NCI-H526 treated with DMSO at 0.1 percent for 48 hours (cell line): ENCODE data around the gene TECTA.

Experiments
- DNase-seq: peaks from one replicate; lab custom pipeline; 2025; lab: John Stamatoyannopoulos, UW

TECTA gene

GRCh38 chr11:121188776-121189175, 87.7 kb downstream of the TECTA start:
- no peak for DNase-seq

- DNase-seq = no peak
Observed at GRCh38 chr11:121191818-121192217, 90.8 kb downstream of the TECTA start.

DNA sequence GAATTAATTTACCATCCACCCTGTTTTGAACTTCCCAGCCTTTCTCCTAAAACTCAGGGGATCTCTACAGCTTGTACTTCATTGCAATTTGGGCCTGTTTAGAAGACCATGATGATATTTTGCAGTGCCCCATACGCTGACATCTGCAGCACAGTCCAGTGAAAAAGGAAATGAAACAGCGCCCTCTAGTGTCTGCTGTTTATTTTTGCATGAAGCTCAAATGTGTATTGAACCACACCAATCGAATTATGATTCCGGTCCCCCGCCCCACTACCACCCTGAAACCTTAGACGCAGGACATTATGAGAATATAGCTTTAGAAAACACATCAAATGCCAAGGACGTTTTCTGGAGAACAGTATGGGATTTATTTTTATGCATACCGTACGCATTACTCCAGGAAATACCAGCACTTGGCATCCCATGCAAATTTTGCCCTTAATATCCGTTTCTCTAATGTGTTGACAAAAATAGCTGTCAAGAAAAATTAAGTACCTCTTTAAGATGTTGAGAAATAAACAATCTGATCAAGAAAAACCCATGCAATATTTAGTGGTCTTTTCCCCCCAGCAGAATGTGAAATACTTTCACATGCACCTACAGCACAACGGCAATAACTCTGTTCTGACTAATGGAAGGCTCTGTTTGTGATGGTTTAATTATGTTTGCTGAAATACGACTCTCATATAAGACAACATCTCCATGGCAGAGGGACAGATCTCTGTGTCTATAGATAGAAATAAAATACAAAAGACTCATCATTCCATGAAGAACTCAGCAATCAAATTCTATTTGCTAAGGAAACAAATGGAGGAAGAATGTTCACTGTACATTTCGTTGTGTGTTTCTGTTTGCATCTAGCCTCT, 93.9 kb downstream of the TECTA start:
- DNase-seq = peak; percentile 92

GRCh38 chr11:121198491-121198890, 97.4 kb downstream of the TECTA start:
- no peak for DNase-seq

GRCh38 chr11:121199516-121199915, 98.5 kb downstream of the TECTA start:
- no peak for DNase-seq

DNA sequence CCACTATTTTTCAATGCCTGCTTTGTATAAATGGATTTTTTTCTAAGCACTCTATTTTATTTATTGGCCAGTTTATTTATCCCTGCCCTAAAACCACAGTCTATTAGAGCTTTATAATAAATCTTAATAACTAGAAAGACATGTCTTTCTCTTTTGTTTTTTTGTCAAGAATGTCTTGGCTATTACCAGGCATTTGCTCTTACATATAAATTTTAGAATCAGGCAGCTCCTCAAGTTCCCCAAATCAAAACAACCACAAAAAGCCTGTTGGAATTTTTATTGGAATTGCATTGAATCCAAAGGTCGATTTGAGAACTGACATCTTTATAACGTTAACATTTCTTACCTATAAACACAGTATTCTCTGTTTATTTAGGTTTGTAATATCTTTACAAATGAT, 105.8 kb downstream of the TECTA start:
- DNase-seq = peak; percentile 82

- DNase-seq = peak; percentile 99
Observed at GRCh38 chr11:121207485-121208115, 106.6 kb downstream of the TECTA start.

DNA sequence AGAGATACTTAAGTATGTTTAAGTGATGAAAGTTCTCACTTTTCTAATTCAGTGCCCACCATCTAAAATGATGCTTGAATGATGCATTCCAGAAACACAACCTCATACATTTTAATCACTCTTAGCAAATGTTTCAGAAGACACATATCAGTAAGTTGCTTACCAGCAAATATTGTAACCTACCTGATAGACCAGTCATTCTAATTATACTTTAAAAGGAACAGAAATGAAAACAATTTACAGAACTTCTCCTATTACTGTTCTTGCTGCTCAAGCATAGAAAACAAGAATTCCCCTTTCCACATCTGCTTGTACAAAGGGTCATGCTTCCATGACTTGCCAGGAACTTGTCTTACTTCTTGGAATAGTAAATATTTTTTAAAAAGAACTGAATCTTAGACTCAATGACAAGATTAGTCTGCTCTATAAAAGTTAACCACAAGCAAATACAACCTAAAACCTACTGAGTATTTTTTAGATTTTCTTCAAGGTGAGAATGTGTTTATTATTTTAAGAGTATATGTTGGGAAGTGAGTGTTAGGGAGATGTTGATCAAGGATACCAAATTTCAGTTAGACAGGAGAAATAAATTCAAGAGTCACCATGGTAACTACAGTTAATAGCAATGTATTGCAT, 109.5 kb downstream of the TECTA start:
- DNase-seq = peak; percentile 67

DNA sequence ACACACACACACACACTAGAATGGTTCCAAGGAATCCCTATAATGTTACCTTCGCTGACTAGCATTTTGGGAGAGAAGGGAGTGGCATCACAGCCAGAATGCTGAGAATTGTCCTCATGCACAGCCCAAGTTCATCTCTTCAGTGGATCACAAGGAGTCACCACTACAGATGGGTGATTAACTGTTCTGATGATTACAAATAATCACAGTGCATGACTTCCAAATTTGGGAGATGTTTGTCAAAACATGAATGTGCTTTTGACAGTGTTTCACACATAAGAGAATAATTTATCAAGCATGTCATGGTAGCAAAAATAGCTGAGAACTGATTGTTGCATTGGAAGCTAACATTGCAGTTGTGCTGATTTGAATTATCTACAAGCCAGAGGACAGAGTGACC, 110.6 kb downstream of the TECTA start:
- DNase-seq = no peak

DNA sequence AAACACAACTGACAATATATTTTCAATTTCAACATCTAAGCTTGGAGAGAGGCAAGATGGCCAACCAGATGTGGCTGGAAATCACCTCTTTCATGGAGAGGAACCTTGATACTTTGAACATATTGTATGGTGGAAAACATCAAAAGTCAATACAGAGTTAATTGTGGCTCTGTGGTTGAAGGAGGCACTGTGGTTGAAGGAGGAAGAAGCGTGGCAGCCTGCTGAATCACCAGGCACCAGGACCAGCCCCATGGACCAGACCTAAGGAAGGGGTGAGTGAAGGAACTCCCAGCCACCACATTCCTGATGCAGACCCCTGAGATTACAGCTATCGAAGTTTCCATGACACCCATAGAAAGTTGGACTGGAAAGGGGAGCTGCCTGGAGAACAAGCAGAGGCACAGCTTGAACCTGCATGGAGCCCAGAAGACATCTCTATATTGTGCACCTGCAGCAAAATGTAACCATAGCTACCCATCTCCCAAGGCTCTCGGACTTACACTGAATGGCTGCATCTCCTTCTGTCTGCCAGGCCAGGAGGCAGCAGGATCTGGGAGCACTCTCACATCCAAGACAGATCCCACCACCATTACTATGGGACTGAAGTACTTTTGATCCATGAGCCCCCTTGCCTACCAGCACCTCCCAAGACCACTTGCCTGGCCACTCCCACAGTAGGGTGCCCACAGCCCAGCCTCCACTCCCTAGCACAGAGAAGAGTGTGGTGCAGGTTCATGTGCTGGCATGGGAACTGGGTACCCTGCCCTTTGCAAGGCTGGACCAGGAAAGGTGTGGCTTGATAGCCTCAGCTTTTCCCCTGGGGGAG, 111.7 kb downstream of the TECTA start:
- no peak for DNase-seq

DNA sequence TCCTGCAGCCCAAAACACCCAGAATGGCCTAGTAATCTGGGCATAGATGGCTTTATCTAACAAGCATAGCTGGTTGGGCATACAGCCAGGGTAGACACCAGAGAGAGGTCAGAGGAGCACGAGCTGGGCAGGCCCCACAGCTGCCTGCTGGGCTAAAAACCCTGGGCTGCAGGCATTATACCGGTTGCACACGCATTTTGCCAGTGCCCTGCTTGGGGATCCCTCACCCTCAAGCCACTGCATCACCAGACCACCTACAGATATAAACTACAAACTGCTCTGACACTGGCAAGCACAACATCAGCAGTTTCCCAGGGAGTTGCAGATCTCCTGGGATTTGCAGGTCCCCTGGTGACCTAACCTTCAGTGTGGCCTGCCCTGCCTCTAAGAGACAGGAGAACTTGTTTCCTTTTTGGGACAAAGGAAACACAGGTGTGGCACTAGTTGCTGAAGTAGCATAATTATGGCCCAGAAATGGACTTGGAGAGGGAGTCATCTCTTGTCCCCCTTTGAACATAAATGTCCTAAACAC, 112.4 kb downstream of the TECTA start:
- DNase-seq = no peak

- DNase-seq = no peak
Observed at GRCh38 chr11:121214861-121215260, 113.8 kb downstream of the TECTA start.

DNA sequence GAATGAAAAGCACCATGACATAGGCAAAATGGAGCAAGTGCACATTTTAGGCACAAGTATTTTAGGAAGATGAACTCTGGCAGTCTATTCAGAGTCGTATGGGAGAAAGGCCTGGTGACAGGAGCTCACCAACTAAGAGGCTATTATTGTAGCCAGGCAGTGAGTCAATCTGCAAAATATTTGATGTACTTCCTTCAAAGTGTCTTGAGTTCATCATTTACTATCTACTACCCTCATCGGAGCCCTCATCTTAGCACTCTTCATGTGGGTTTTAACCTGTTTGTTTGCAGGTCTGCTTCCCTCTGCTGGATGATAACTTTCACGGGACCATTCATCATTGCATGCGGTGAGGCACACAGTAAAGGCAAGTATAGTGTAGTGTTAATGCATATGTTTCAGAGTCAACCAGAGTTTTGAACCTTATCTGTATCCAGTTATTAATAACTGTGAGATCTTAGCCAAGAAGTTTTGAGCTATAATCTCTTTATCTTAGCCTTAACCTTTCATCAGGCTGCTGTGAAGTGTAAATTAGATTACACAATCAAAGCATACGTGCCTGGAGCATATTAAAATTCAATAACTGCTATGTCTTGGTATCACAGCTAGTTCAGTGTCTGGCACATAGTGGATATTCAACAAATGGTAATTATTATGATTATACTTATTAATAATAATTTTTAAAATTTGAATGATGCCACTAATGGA, 120.6 kb downstream of the TECTA start:
- no peak for DNase-seq

- DNase-seq = no peak
Observed at GRCh38 chr11:121223161-121223560, 122.1 kb downstream of the TECTA start.

- DNase-seq = no peak
Observed at GRCh38 chr11:121225382-121225781, 124.3 kb downstream of the TECTA start.

DNA sequence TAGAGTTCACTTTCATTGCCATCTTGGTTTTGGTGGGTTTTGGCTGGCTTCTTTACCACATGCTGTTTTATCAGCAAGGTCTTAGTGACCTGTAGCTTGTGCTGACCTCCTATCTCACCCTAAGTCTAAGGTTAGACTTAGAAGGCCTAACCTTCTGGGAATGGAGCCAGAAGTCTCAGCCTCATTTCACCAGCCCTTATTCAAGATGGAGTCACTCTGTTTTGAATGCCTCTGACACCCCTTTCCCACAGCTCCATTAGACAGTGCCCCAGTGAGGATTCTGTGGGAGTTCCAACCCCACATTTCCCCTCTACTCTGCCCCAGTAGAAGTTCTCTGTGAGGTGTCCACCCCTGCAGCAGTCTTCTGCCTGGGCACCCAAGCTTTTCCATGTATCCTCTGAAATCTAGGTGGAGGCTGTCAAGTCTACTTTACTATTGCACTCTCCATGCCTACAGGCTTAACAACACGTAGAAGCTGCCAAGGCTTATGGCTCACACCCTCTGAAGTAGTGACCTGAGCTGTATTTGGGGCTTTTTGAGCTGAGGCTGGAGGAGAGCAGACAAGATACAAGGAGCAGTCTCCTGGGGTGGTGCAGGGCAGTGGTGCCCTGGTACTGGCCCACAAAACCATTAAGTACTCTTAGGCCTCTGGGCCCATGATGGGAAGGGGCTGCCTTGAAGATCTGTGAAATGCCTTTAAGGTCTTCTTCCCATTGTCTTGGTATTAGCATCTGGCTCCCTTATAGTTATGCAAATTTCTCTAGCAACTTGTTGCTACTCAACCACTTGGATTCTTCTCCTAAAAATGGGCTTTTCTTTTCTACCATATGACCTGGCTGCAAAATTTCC, 125.6 kb downstream of the TECTA start:
- DNase-seq = no peak

- no peak for DNase-seq
Observed at GRCh38 chr11:121228851-121229250, 127.8 kb downstream of the TECTA start.

GRCh38 chr11:121229495-121230215, 128.6 kb downstream of the TECTA start:
- peak; percentile 94 for DNase-seq

DNA sequence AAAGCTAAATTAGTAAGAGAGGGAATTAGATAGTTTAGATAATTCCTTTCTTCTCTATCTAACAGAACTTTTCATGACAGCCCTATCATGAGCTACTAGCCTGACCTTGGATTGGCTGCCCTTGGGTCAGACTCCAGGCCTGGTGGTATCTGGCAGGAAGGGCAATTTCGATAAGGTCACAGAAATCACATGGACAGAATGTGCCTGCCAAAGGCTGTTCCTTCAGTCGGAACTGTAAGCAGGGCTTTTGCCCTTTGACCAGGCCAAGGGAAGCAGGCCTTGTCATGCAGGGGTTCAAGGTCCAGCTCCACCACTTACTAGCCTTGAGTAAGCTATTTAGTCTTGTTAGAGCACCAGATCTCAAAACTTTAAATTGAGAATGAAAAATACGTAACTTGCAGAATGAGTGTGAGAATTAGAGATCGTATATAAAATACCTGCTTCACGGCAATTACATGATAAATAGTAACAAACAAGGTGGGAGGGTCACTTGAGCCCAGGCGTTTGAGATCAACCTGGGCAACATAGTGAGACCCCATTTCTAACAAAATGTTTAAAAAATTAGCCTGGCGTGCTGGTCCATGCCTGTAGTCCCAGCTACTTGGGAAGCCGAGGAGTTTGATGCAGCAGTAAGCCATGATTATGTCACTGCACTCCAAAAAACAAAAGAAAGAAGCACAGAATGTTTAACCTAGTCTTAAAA, 130.7 kb downstream of the TECTA start:
- no peak for DNase-seq
